Cardiac atrium fibroblast (primary cell): ENCODE data around the gene STK26. TPM values are rescaled to one million over a fixed set of nuclear protein-coding genes. Genes with fewer than 3 reads are reported as not detected.

Experiments used
- total RNA-seq: library from RNA; depleted of rRNA; stranded (reverse); fragments of >200 nt; gene quantifications from 2 replicates; pipeline ENCODE4 v1.2.3, GENCODE V29; 2015

The STK26 gene
- 3.6 and 7.3 TPM in 2 replicates for total RNA-seq

DNA sequence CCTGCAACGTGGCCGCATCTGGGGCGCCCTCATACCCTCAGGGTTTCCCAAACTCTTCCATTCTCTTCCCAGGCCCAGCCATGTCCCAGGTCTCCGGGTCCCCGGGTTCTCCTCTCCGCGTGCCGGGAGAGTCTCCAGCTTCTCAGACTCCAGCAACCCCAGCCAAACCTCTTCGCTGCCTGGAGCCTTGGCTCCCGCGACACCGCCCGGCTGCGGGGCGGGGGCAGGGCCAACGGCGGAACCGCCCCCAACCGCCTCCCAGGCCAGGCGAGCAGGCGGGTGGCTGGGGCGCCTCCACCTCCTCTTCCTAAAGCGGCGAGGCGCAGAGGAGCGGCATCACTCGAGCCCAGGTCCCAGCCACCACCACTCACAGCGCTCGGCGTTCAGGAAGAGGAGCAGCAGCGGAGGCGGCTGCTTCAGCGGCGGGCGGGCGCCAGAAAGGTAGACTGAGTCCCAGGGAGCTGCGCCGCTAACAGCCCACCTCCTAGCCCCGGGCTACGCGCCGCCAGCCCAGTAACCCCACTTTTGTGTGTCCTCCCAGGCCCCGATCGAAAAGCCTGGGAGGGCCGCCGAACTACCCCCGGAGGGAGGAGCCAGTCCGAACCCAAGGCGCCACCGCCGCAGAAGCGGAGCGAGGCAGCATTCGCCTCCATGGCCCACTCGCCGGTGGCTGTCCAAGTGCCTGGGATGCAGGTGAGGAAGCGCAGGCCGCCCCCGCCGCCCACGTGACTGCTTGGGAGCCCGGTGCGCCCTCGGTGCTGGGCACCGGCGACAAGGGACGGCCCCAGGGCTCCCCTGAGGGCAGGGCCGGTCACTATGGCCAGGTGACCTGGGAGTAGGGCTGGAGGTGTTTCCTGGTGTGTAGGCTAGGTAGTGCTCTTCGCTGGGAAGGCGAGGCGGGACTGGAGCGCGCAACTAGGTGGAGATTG, at the start of gene STK26:
Gene STK26, plus strand, starts transcription at position 336 of the 929 bp plus-strand sequence. Its CDS starts 316 bp downstream, at position 652.

Other genes with a start within 250 kb of the STK26 start
- gene FRMD7, start 104.7 kb downstream of the STK26 start, total RNA-seq: not detected in 2 replicates
- 13.3 and 13.9 TPM in 2 replicates for gene RAP2C, start 196.1 kb downstream of the STK26 start, total RNA-seq